ENCODE measurements around the gene PRSS2.

The PRSS2 gene

DNA sequence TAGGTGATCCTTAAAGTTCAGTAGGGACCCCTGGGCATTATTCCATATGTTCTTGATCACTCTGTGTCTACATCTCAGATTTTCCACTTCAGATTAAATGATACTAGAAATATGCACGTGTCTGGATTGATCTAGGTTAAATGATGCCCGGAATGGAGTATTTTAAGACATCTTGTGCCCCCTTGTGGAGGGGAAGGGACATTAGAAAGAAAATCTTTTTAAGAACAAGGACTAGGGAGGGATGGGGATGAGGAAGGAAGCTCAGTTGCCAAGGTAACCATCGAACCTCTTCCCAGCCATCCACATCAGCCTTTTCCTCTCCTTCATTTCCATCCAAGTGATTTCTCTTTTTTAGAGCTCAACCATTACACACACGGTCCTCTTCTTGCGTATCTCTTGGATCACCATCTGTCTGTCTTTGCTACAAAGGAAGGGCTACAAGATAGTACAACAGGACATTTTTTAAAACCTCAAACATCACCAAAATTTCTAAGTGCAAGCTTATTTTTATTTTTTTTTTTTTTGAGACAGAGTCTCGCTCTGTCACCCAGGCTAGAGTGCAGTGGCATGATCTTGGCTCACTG, 40.5 kb downstream of the PRSS2 start:
- no peaks in the 10 kb centered on the region for H3K36me3 Mint-ChIP-seq
- H3K4me1 Mint-ChIP-seq (ENCODE audit: low read depth): peaks cover 77% of the 10 kb centered on the region
- peak overlapping the region; percentile 83 for H3K4me3 Mint-ChIP-seq
- peak overlapping the region; percentile 99 for H3K27ac Mint-ChIP-seq
- no peaks in the 10 kb centered on the region for H3K9me3 Mint-ChIP-seq (ENCODE audit: low read depth)
- no peaks in the 10 kb centered on the region for H3K27me3 Mint-ChIP-seq

DNA sequence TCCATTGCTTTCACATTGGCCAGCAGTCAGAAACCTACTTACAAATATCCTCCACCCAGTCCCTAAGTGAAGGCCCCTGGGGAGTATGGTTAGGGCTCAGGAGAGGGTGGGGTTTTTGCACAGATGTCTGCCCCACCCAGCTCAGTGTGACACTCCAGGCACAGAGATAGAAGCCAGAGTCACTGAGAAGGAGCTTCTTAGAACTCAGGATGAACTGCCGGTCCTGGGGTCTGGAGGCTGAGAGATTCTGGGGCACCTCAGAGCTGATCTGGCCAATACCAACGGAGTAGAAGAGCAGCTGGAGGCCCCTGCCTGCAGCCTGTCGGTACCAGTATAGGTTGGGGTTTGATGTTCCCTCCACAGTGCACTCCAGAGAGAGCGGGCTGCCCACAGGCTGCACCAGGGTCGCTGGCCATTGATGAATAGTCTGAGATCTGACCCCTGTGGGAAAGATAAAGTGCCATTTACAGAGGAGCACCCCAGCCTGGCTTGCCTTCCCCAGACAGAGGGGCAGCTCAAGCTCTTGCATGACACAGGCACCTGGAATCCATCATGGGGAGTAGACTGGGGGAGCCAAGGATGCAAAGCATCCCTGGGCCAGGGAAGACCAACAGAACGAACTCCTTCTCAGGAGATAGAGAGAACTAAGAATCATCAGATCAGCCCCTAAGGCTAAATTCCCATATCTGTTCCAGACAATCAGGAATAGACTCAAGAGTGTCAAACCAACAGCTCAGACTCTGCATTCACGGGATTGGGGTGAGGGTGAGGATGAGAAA, 41.9 kb downstream of the PRSS2 start:
- Mint-ChIP-seq H3K36me3 (no peaks in the 10 kb centered on the region), H3K9me3 (ENCODE audit: low read depth) (no peaks in the 10 kb centered on the region), H3K27me3 (no peaks in the 10 kb centered on the region), H3K4me3 (peak overlapping the region; percentile 52), H3K4me1 (ENCODE audit: low read depth) (peaks cover 63% of the 10 kb centered on the region), H3K27ac (peak overlapping the region; percentile 99)

DNA sequence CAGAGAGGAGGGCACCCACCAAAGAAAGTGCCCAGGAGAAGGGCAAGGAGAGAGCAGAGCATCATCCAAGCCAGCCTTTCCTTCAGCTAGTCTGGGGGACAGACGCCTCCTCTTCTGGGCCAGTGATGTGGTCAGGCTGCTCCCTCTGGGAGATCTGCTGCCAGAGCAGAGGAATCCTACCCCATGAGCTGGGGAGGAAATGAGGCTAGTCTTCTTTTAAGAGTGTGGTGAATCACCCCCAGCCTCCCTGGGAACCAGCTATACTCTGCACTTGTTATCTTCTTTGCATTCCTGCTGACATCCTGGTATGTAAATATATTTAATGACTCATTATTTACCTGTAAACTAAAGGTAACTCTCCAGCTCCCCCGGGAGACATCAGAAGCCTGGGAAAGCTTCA, 42.5 kb downstream of the PRSS2 start:
- peak overlapping the region; percentile 24 for H3K4me3 Mint-ChIP-seq
- H3K4me1 Mint-ChIP-seq (ENCODE audit: low read depth): peaks cover 57% of the 10 kb centered on the region
- no peaks in the 10 kb centered on the region for H3K36me3 Mint-ChIP-seq
- no peaks in the 10 kb centered on the region for H3K27me3 Mint-ChIP-seq
- peak overlapping the region; percentile 99 for H3K27ac Mint-ChIP-seq
- H3K9me3 Mint-ChIP-seq (ENCODE audit: low read depth): no peaks in the 10 kb centered on the region

DNA sequence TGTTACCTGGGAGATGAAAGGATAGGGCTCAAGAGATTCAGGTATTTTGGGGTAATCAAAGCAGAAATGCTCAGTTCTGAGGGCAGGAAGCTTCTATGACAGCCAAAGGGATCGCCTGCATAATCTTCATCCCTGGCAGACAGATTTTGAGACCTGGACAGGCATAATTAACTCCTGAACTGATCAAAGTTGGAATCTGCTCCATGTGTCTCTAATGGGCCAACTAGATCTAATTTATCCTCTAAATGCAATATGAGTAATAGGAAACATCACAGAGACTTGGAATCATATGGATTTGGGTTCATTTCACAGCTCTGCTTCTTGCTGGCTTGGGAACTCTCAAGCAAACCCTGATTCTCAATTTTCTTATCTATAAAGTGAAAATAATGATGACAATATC, 42.9 kb downstream of the PRSS2 start:
- Mint-ChIP-seq H3K9me3 (ENCODE audit: low read depth) (no peaks in the 10 kb centered on the region), H3K36me3 (no peaks in the 10 kb centered on the region), H3K27me3 (no peaks in the 10 kb centered on the region), H3K4me1 (ENCODE audit: low read depth) (peaks cover 56% of the 10 kb centered on the region), H3K27ac (peak overlapping the region; percentile 99), H3K4me3 (peak overlapping the region; percentile 24)

DNA sequence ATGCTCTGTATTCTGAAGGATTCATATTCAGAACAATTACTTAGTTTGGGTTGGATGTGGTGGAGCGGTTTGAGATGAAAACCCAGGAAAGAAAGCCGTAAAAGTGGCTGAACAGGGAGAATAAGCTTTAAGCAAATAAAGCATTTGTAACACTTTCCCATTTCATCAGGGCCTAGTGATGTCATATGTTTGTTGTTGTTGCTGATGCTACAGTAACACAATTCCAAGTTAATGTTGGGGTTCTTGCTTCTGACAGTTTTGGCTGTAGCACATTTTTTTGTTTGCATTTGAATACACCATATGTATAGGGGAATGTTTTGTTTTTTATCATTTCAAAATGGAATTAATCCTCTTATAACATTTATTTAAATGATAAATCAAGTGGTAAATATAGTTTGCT, 43.7 kb downstream of the PRSS2 start:
- H3K27me3 Mint-ChIP-seq: no peaks in the 10 kb centered on the region
- H3K9me3 Mint-ChIP-seq (ENCODE audit: low read depth): no peaks in the 10 kb centered on the region
- H3K4me1 Mint-ChIP-seq (ENCODE audit: low read depth): peaks cover 51% of the 10 kb centered on the region
- peak overlapping the region; percentile 62 for H3K27ac Mint-ChIP-seq
- no peaks in the 10 kb centered on the region for H3K36me3 Mint-ChIP-seq
- H3K4me3 Mint-ChIP-seq: peak overlapping the region; percentile 9

DNA sequence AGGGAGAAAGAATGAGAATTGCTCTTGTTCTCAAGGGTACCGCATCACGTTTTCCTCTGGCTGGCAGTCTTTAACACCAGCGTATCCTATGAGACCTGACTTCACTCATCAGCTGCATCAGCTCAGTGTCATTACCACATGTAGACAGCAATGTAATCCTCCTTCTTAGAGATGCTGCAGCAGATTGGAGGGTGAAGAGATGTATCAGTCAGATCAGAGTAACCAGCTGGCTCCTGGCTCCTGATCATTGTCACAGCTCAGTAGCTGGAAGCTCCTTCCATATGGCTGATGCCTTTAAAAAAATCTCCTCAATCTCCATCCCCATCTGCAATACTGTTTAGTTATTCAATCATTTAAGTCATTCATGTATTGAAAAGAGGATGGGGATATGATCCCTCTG, 44.4 kb downstream of the PRSS2 start:
- Mint-ChIP-seq H3K9me3 (ENCODE audit: low read depth) (no peaks in the 10 kb centered on the region), H3K36me3 (no peaks in the 10 kb centered on the region), H3K27me3 (no peaks in the 10 kb centered on the region), H3K4me3 (no peak overlapping the region), H3K27ac (no peak overlapping the region), H3K4me1 (ENCODE audit: low read depth) (peaks cover 44% of the 10 kb centered on the region)

DNA sequence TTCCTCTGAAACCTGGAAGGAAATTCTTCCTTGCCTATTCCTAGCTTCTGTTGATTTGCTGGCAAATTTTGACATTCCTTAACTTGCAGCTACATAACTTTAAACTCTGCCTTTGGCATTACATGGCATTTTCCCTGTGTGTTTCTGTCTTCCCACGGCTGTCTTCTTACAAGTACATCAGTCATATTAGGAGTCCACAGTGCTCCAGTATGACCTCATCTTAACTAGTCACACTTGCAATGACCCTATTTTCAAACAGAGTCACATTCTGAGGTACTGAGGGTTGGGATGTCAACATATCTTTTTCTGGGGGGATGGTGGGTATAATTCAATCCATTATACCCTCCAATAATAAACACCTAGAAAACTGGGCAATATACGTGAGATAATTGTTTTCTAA, 46.7 kb downstream of the PRSS2 start:
- Mint-ChIP-seq H3K4me3 (no peak overlapping the region), H3K27ac (peak overlapping the region; percentile 1), H3K4me1 (ENCODE audit: low read depth) (peaks cover 24% of the 10 kb centered on the region), H3K9me3 (ENCODE audit: low read depth) (peaks cover 6% of the 10 kb centered on the region), H3K27me3 (no peaks in the 10 kb centered on the region), H3K36me3 (peaks cover 8% of the 10 kb centered on the region)

DNA sequence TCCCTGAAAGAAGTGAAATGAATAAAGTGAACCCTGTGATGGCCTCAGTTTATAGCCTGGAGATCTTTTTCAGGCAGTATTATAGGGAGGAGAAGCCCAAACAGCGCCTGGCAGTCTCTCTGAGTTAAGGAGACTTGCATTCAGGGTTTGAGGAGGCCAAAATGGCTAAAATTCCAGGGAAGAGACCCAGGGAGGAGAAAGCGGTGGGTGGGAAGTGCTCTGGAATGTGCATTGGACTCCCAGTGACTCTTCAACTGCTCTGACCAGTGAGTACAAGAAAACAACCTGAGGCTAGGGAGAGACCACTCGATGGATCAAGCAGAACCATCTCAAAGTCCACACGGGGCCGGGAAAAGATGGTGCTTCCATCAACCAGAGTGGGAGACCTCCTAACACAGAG, 48.8 kb downstream of the PRSS2 start:
- peaks cover 9% of the 10 kb centered on the region for H3K36me3 Mint-ChIP-seq
- H3K4me3 Mint-ChIP-seq: no peak overlapping the region
- no peaks in the 10 kb centered on the region for H3K27me3 Mint-ChIP-seq
- H3K4me1 Mint-ChIP-seq (ENCODE audit: low read depth): peaks cover 7% of the 10 kb centered on the region
- H3K27ac Mint-ChIP-seq: no peak overlapping the region
- peaks cover 6% of the 10 kb centered on the region for H3K9me3 Mint-ChIP-seq (ENCODE audit: low read depth)

DNA sequence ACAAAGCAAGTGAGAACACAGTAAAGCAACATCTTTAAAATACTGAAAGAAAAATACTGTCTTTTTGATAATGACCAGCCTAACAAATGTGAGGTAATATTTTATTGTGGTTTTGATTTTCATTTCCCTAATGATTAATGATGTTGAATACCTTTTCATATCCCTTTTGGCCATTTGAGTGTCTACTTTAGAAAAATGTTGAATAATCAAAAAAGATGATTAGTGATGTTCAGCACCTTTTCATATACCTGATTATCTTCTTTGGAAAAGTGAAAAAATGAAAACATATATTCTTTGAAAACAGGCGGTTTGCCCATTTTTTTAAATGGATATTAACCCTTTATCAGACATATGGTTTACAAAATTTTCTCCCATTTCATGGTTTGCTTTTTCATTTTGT, 51.9 kb downstream of the PRSS2 start:
- no peak overlapping the region for H3K27ac Mint-ChIP-seq
- H3K9me3 Mint-ChIP-seq (ENCODE audit: low read depth): peaks cover 6% of the 10 kb centered on the region
- H3K4me1 Mint-ChIP-seq (ENCODE audit: low read depth): peaks cover 5% of the 10 kb centered on the region

More for the DNA sequence above, 51.9 kb downstream of the PRSS2 start:
- peaks cover 3% of the 10 kb centered on the region for H3K27me3 Mint-ChIP-seq
- no peak overlapping the region for H3K4me3 Mint-ChIP-seq
- H3K36me3 Mint-ChIP-seq: peaks cover 11% of the 10 kb centered on the region
